Measurements from ENCODE around the gene CCDC92B.
"Not testable (repeated sequence)": the region's sequence is repeated elsewhere in the genome, so short reads cannot be mapped to it uniquely, and the experiment has no call there.

- TF ChIP-seq, protein P1, sequence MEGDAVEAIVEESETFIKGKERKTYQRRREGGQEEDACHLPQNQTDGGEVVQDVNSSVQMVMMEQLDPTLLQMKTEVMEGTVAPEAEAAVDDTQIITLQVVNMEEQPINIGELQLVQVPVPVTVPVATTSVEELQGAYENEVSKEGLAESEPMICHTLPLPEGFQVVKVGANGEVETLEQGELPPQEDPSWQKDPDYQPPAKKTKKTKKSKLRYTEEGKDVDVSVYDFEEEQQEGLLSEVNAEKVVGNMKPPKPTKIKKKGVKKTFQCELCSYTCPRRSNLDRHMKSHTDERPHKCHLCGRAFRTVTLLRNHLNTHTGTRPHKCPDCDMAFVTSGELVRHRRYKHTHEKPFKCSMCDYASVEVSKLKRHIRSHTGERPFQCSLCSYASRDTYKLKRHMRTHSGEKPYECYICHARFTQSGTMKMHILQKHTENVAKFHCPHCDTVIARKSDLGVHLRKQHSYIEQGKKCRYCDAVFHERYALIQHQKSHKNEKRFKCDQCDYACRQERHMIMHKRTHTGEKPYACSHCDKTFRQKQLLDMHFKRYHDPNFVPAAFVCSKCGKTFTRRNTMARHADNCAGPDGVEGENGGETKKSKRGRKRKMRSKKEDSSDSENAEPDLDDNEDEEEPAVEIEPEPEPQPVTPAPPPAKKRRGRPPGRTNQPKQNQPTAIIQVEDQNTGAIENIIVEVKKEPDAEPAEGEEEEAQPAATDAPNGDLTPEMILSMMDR (IDR thresholded peaks at IDR 0.05; ENCODE audit: poor library complexity, severe bottlenecking): not testable (repeated sequence)
- not testable (repeated sequence) for TF ChIP-seq EZH2 (IDR thresholded peaks at IDR 0.05; ENCODE audit: borderline replicate concordance, insufficient read depth, low read length, poor library complexity, severe bottlenecking)
Measured at GRCh38 chr17:2785376-2785775, 35.9 kb upstream of the CCDC92B start.
